ENCODE measurements around the gene GALNT9. TPM values are rescaled to one million over a fixed set of nuclear protein-coding genes. Genes with fewer than 3 reads are reported as not detected.

The GALNT9 gene
- total RNA-seq, 1 donor from 2014 or later: 2.1 TPM

DNA sequence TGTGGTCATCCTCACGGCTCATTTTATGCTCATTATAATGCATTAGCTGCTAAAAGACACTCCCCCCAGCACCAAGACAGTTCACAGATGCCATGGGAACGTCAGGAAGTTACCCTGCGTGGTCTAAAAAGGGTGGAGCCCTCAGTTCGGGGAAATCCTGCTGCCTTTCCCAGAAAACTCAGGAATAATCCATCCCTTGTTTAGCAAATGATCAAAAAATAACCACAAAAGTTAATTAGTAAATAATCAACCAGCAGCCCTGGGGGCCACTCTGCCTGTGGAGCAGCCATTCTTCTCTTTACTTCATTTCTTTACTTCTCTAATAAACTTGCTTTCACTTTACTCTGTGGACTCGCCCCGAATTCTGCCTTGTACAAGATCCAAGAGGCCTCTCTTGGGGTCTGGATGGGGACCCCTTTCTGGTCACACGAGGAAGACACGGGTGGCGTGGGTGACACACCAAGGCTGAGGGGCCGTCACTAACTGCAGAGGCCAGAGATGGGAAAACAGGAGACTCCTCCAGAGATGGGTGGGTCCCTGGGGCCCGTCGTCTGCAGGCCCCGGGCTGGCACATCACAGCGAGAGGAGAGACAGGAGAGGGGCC lies 119.7 kb downstream of the GALNT9 start:
- Histone ChIP-seq H3K79me2 (ENCODE audit: insufficient read depth, low read length) (no peaks in the 10 kb centered on the region), H3K27me3 (ENCODE audit: insufficient read depth, low read length) (peaks cover 13% of the 10 kb centered on the region)
- H3K27me3 Mint-ChIP-seq (ENCODE audit: low read depth, unreplicated experiment): peaks cover 51% of the 10 kb centered on the region

DNA sequence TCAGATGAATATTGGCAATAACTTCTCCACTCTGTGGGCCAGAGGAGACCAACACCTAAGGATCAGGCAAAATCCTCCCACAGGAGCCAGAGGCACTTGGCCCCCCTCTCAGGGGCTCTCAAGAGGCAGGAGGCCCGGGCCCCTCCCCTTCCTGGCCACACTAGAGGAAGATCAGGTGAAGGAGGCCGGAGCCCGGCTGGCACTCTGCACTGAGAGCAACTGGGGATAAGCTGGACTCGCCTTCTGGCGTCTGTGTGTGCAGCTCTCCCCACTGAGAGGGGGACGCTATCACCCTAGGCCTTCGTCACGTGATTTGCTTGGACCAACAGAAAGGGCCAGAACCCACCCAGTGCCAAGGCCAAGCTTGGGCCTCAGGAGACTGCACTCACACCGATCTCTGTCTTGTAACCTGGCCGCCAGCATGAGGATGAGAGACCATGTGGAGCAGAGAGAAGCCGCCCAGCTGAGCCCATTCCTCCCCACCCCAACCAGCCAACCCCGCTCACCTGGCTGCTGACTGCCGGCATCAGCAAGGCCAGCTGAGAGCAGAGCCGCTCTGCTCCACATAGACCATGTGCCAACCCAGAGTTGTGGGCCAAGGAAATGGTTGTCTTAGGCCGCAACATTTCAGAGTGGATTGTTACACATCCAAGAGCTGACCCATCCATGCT lies 121.1 kb downstream of the GALNT9 start:
- H3K4me3 Mint-ChIP-seq (ENCODE audit: unreplicated experiment): no peak overlapping the region
- peaks cover 5% of the 10 kb centered on the region for H3K36me3 Mint-ChIP-seq (ENCODE audit: low read depth, unreplicated experiment)
- FAIRE-seq (no peak), DNase-seq (ENCODE audit: low read depth) (no peak)
- H3K9me3 ChIP-seq (ENCODE audit: insufficient read depth, low read depth, low read length): no peaks in the 10 kb centered on the region
- no peak overlapping the region for H3K27ac ChIP-seq (ENCODE audit: low read depth, low read length)
- no peak overlapping the region for H3K4me2 ChIP-seq (ENCODE audit: low read length)
- peaks cover 1% of the 10 kb centered on the region for H3K4me1 Mint-ChIP-seq (ENCODE audit: low read depth, unreplicated experiment)
- H3K27me3 Mint-ChIP-seq (ENCODE audit: low read depth, unreplicated experiment): peaks cover 47% of the 10 kb centered on the region
- H3K4me1 ChIP-seq (ENCODE audit: insufficient read depth, low read length): no peaks in the 10 kb centered on the region
- peaks cover 23% of the 10 kb centered on the region for H3K27me3 ChIP-seq (ENCODE audit: insufficient read depth, low read length)
- H3K9ac ChIP-seq (ENCODE audit: low read length): no peak overlapping the region
- H3K27ac Mint-ChIP-seq (ENCODE audit: unreplicated experiment): no peak overlapping the region
- peaks cover 13% of the 10 kb centered on the region for H3K9me3 Mint-ChIP-seq (ENCODE audit: unreplicated experiment)
- no peak overlapping the region for H2AFZ ChIP-seq (ENCODE audit: low read depth, low read length)
- no peaks in the 10 kb centered on the region for H3K36me3 ChIP-seq (ENCODE audit: insufficient read depth, low read length)
- no peaks in the 10 kb centered on the region for H3K79me2 ChIP-seq (ENCODE audit: insufficient read depth, low read length)
- no peaks in the 10 kb centered on the region for H4K20me1 ChIP-seq (ENCODE audit: insufficient read depth, low read length)
- TF ChIP-seq, protein P1, sequence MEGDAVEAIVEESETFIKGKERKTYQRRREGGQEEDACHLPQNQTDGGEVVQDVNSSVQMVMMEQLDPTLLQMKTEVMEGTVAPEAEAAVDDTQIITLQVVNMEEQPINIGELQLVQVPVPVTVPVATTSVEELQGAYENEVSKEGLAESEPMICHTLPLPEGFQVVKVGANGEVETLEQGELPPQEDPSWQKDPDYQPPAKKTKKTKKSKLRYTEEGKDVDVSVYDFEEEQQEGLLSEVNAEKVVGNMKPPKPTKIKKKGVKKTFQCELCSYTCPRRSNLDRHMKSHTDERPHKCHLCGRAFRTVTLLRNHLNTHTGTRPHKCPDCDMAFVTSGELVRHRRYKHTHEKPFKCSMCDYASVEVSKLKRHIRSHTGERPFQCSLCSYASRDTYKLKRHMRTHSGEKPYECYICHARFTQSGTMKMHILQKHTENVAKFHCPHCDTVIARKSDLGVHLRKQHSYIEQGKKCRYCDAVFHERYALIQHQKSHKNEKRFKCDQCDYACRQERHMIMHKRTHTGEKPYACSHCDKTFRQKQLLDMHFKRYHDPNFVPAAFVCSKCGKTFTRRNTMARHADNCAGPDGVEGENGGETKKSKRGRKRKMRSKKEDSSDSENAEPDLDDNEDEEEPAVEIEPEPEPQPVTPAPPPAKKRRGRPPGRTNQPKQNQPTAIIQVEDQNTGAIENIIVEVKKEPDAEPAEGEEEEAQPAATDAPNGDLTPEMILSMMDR (IDR thresholded peaks at IDR 0.05; ENCODE audit: insufficient read depth, low read depth, low read length): no peak
- TF ChIP-seq EZH2 (IDR thresholded peaks at IDR 0.05; ENCODE audit: insufficient read depth, low read length): no peak
- H3K4me3 ChIP-seq (ENCODE audit: insufficient read depth, low read depth, low read length): no peak overlapping the region

More for the DNA sequence above, 119.7 kb downstream of the GALNT9 start:
- Histone ChIP-seq H3K4me3 (ENCODE audit: insufficient read depth, low read depth, low read length) (no peak overlapping the region), H3K4me1 (ENCODE audit: insufficient read depth, low read length) (no peaks in the 10 kb centered on the region), H4K20me1 (ENCODE audit: insufficient read depth, low read length) (no peaks in the 10 kb centered on the region), H3K36me3 (ENCODE audit: insufficient read depth, low read length) (no peaks in the 10 kb centered on the region), H3K9ac (ENCODE audit: low read length) (no peak overlapping the region), H3K27ac (ENCODE audit: low read depth, low read length) (no peak overlapping the region), H3K4me2 (ENCODE audit: low read length) (no peak overlapping the region), H3K9me3 (ENCODE audit: insufficient read depth, low read depth, low read length) (no peaks in the 10 kb centered on the region), H2AFZ (ENCODE audit: low read depth, low read length) (no peak overlapping the region)
- H3K4me3 Mint-ChIP-seq (ENCODE audit: unreplicated experiment): no peak overlapping the region
- peaks cover 1% of the 10 kb centered on the region for H3K4me1 Mint-ChIP-seq (ENCODE audit: low read depth, unreplicated experiment)
- TF ChIP-seq, protein P1 (IDR thresholded peaks at IDR 0.05; ENCODE audit: insufficient read depth, low read depth, low read length): no peak
- TF ChIP-seq EZH2 (IDR thresholded peaks at IDR 0.05; ENCODE audit: insufficient read depth, low read length): no peak
- H3K9me3 Mint-ChIP-seq (ENCODE audit: unreplicated experiment): peaks cover 20% of the 10 kb centered on the region
- DNase-seq (ENCODE audit: low read depth) (no peak), FAIRE-seq (no peak)
- H3K36me3 Mint-ChIP-seq (ENCODE audit: low read depth, unreplicated experiment): peaks cover 7% of the 10 kb centered on the region
- no peak overlapping the region for H3K27ac Mint-ChIP-seq (ENCODE audit: unreplicated experiment)

Data from astrocyte (in vitro differentiated cells and primary cell).